ENCODE results near the gene ATXN7L1. TPM values are rescaled to one million over a fixed set of nuclear protein-coding genes. Genes with fewer than 3 reads are reported as not detected.
A peak's percentile ranks its signal among the peaks of the same experiment; 100 is the strongest.

Gene ATXN7L1
- total RNA-seq, 1 experiment from 2014 or later = 38.5 TPM

DNA sequence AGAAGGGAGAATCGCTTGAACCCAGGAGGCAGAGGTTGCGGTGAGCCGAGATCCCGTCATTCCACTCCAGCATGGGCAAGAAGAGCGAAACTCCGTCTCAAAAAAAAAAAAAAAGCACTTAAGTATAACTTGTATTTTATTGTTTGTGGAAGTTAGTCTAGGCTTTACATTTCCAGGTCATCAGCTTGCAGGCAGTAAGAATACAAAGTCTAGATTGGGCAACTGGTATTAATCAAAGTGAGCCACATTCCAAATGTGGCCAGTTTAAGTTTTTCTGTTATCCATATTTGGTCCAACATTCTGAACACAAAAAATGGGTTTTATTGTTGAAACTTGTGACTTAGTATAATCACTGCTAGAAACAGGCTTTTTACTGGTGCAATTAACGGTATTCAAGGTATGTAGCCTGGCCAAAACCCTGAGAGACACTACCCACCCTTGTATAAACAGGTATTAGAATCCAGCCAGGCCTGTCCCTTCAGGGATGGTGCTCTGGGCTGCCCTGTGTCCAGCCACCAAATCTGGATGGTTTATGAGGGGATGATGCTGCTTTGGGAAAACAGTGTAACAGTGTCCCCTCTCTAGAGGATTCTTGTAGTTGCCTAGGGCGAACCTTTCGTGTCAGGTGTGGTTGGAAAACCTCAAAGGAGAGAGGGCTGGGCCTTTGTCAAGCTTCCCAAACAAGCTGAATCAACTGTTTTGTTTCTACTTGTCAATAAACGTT lies 173.0 kb downstream of the ATXN7L1 start:
- no peak overlapping the region for H3K4me3 Mint-ChIP-seq
- H3K27me3 Mint-ChIP-seq (ENCODE audit: low read depth) = no peaks in the 10 kb centered on the region
- no peak for TF ChIP-seq NFYB (CRISPR knock-in tag; conservative IDR thresholded peaks at IDR 0.05; ENCODE audit: low read depth)
- TF ChIP-seq, protein P1, sequence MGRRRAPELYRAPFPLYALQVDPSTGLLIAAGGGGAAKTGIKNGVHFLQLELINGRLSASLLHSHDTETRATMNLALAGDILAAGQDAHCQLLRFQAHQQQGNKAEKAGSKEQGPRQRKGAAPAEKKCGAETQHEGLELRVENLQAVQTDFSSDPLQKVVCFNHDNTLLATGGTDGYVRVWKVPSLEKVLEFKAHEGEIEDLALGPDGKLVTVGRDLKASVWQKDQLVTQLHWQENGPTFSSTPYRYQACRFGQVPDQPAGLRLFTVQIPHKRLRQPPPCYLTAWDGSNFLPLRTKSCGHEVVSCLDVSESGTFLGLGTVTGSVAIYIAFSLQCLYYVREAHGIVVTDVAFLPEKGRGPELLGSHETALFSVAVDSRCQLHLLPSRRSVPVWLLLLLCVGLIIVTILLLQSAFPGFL (CRISPR knock-in tag; IDR thresholded peaks at IDR 0.05; ENCODE audit: borderline replicate concordance) = no peak
- no peak for TF ChIP-seq SP1 (CRISPR knock-in tag; conservative IDR thresholded peaks at IDR 0.05)
- no peak for TF ChIP-seq ZNF396 (CRISPR knock-in tag; IDR thresholded peaks at IDR 0.05; ENCODE audit: borderline replicate concordance)
- no peak for TF ChIP-seq NR3C1 (CRISPR knock-in tag; conservative IDR thresholded peaks at IDR 0.05; ENCODE audit: low read depth)
- TF ChIP-seq, protein P2, sequence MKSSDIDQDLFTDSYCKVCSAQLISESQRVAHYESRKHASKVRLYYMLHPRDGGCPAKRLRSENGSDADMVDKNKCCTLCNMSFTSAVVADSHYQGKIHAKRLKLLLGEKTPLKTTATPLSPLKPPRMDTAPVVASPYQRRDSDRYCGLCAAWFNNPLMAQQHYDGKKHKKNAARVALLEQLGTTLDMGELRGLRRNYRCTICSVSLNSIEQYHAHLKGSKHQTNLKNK (CRISPR knock-in tag; IDR thresholded peaks at IDR 0.05) = no peak
- TF ChIP-seq JAZF1 (CRISPR knock-in tag; IDR thresholded peaks at IDR 0.05) = no peak
- no peak for TF ChIP-seq FOXJ3 (CRISPR knock-in tag; IDR thresholded peaks at IDR 0.05; ENCODE audit: borderline replicate concordance)
- TF ChIP-seq, protein P3, sequence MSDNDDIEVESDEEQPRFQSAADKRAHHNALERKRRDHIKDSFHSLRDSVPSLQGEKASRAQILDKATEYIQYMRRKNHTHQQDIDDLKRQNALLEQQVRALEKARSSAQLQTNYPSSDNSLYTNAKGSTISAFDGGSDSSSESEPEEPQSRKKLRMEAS (CRISPR knock-in tag; IDR thresholded peaks at IDR 0.05) = no peak
- TF ChIP-seq, protein P4, sequence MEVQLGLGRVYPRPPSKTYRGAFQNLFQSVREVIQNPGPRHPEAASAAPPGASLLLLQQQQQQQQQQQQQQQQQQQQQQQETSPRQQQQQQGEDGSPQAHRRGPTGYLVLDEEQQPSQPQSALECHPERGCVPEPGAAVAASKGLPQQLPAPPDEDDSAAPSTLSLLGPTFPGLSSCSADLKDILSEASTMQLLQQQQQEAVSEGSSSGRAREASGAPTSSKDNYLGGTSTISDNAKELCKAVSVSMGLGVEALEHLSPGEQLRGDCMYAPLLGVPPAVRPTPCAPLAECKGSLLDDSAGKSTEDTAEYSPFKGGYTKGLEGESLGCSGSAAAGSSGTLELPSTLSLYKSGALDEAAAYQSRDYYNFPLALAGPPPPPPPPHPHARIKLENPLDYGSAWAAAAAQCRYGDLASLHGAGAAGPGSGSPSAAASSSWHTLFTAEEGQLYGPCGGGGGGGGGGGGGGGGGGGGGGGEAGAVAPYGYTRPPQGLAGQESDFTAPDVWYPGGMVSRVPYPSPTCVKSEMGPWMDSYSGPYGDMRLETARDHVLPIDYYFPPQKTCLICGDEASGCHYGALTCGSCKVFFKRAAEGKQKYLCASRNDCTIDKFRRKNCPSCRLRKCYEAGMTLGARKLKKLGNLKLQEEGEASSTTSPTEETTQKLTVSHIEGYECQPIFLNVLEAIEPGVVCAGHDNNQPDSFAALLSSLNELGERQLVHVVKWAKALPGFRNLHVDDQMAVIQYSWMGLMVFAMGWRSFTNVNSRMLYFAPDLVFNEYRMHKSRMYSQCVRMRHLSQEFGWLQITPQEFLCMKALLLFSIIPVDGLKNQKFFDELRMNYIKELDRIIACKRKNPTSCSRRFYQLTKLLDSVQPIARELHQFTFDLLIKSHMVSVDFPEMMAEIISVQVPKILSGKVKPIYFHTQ (CRISPR knock-in tag; IDR thresholded peaks at IDR 0.05) = no peak
- TF ChIP-seq, protein P5, sequence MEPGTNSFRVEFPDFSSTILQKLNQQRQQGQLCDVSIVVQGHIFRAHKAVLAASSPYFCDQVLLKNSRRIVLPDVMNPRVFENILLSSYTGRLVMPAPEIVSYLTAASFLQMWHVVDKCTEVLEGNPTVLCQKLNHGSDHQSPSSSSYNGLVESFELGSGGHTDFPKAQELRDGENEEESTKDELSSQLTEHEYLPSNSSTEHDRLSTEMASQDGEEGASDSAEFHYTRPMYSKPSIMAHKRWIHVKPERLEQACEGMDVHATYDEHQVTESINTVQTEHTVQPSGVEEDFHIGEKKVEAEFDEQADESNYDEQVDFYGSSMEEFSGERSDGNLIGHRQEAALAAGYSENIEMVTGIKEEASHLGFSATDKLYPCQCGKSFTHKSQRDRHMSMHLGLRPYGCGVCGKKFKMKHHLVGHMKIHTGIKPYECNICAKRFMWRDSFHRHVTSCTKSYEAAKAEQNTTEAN (CRISPR knock-in tag; IDR thresholded peaks at IDR 0.05) = no peak
- no peak for TF ChIP-seq TCF7 (CRISPR knock-in tag; IDR thresholded peaks at IDR 0.05; ENCODE audit: low read depth)
- no peak for TF ChIP-seq ZNF423 (CRISPR knock-in tag; IDR thresholded peaks at IDR 0.05)
- no peak for TF ChIP-seq ZNF416 (CRISPR knock-in tag; IDR thresholded peaks at IDR 0.05)
- no peak for TF ChIP-seq EMX1 (CRISPR knock-in tag; IDR thresholded peaks at IDR 0.05)
- ATAC-seq (no peak), DNase-seq (ENCODE audit: low spot score) (no peak)
- no peaks in the 10 kb centered on the region for H3K9me3 Mint-ChIP-seq
- peak overlapping the region; percentile 88 for H3K27ac Mint-ChIP-seq
- H3K4me1 Mint-ChIP-seq = peaks cover 58% of the 10 kb centered on the region
- CTCF ChIA-PET = no interaction called here
- POLR2A ChIA-PET = no interaction called here
- H3K36me3 Mint-ChIP-seq = peaks cover 15% of the 10 kb centered on the region

DNA sequence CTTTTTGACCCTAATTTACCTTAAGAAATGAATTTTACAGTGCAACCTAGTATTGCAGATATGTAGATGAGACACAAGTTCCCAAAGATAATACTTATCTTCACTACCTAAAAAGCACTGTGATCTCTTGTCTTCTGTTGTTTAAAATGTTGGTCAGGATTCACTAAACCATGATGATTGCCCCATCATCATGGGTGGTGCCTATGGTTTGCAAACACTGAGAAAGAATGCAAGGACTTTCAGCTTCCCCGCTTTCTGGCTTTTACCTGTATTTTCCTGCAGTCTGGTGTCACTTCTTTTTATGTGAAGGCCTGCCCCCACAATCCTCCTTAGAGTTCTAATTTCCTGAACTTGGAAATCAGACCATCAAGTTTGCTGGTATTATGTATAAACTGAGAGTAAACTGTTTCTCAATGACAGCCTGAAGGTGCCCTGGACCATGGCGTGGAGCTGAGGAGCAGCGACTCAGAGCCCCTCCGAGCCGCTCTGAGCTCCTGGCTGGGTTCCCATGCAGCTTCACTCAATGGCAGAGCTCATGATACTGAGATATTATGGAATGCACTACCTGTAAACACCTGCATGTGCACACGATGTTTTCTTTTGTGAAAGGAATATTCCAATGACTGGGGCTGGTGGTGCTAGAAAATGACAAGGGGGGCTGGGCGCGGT lies 176.7 kb downstream of the ATXN7L1 start:
- Mint-ChIP-seq H3K4me3 (no peak overlapping the region), H3K4me1 (peaks cover 71% of the 10 kb centered on the region), H3K9me3 (no peaks in the 10 kb centered on the region), H3K36me3 (peaks cover 10% of the 10 kb centered on the region; the same call in 1 of the 2 replicates), H3K27ac (peak overlapping the region; percentile 93), H3K27me3 (ENCODE audit: low read depth) (no peaks in the 10 kb centered on the region)
- no peak for DNase-seq (ENCODE audit: low spot score)
- ChIA-PET POLR2A (interaction anchor here (0.5 kb wide), 1 partner anchor 57 kb away, joined by 4 read pairs; no protein-coding TSS in a partner anchor), CTCF (interaction anchor here (0.8 to 1.8 kb wide), 6 partner anchors 11 to 177 kb away, joined by 3 to 8 read pairs (median 4); no protein-coding TSS in a partner anchor)
- ATAC-seq = no peak
- no peak for TF ChIP-seq TP53 (CRISPR knock-in tag; IDR thresholded peaks at IDR 0.05)
- no peak for TF ChIP-seq HMGA2 (CRISPR knock-in tag; IDR thresholded peaks at IDR 0.05)
- no peak for TF ChIP-seq ZNF232 (CRISPR knock-in tag; IDR thresholded peaks at IDR 0.05)
- no peak for TF ChIP-seq ZNF416 (CRISPR knock-in tag; IDR thresholded peaks at IDR 0.05)
- TF ChIP-seq MYBL2 (CRISPR knock-in tag; IDR thresholded peaks at IDR 0.05) = no peak
- no peak for TF ChIP-seq NFE2L1 (CRISPR knock-in tag; IDR thresholded peaks at IDR 0.05)
